Transverse colon (tissue), 4 donors: ENCODE measurements around the gene FANCI. TPM values are rescaled to one million over a fixed set of nuclear protein-coding genes. Genes with fewer than 3 reads are reported as not detected.

Experiments
- DNase-seq: peaks from one replicate; pipeline ENCODE4 v3.0.0-alpha.2; 2019
- H3K27ac ChIP-seq, 4 donors: fragments of 200-600 bp; sonication (generic); 2 replicates each; pipeline ENCODE4 v1.5.1; 2016 to 2018; ENCODE audit warnings: inconsistent platforms in 4 of 4
- H3K27me3 ChIP-seq: fragments of 200-600 bp; sonication (generic); 2 replicates; pipeline ENCODE4 v1.5.1; 2017; ENCODE audit warnings: inconsistent platforms
- H3K36me3 ChIP-seq, 4 donors: fragments of 200-600 bp; sonication (generic); 2 replicates each; pipeline ENCODE4 v1.5.1; 2017 to 2019; ENCODE audit warnings: inconsistent platforms in 4 of 4
- H3K4me1 ChIP-seq, 4 donors: fragments of 200-600 bp; sonication (generic); 2 replicates each; pipeline ENCODE4 v1.5.1; 2017 to 2020; ENCODE audit warnings: inconsistent platforms in 4 of 4
- H3K4me3 ChIP-seq, 4 donors: fragments of 200-600 bp; sonication (generic); 1 replicate in 1 of 4; 2 replicates in 3 of 4; pipeline versions ENCODE4 v1.5.1 to v1.6.1; 2017 to 2019; ENCODE audit warnings: inconsistent platforms in 4 of 4
- H3K9me3 ChIP-seq, 2 donors: fragments of 200-600 bp; sonication (generic); 2 replicates each; pipeline ENCODE4 v1.5.1; 2017 to 2019; ENCODE audit warnings: inconsistent platforms in 2 of 2
- CTCF ChIP-seq, 5 experiments: fragments of 200-600 bp in 3 of 5; fragments of 450-650 bp in 2 of 5; sonication (generic) in 3 of 5; IDR thresholded peaks; 1 replicate in 2 of 5; 2 replicates in 3 of 5; pipeline ENCODE4 v1.5.1; 2016 to 2017; ENCODE audit warnings: antibody characterized with exemption in 5 of 5, inconsistent platforms in 3 of 5, mild to moderate bottlenecking in 2 of 5, moderate library complexity in 1 of 5
- EP300 ChIP-seq: sonication (generic); formaldehyde crosslinking; IDR thresholded peaks from one replicate; pipeline ENCODE4 v1.6.1; 2017; ENCODE audit warnings: antibody characterized with exemption, low read depth
- POLR2A ChIP-seq: fragments of 450-650 bp; IDR thresholded peaks from one replicate; pipeline ENCODE4 v1.6.1; 2016; ENCODE audit warnings: antibody characterized with exemption, mild to moderate bottlenecking, moderate library complexity
- POLR2AphosphoS5 ChIP-seq, 3 donors: sonication (generic); formaldehyde crosslinking; IDR thresholded peaks; one replicate each; pipeline ENCODE4 v1.6.1; 2016; ENCODE audit warnings: antibody characterized with exemption in 3 of 3
- WGBS, 2 donors: methylation state at CpG; one replicate each; pipeline ENCODE4 v1.1.5; 2018; ENCODE audit warnings: low coverage in 1 of 2; 5-methylcytosine and 5-hydroxymethylcytosine counted together
- in situ Hi-C, 4 donors: fragments of 200-750 bp; cut with MboI; loops; one replicate each; pipeline versions ENCODE4 v1.15.0 to v1.15.1; 2017; ENCODE audit warnings: low sequenced_read_pairs in 3 of 4, low pct_ligation_motif_present in 1 of 4, low pct_unique_long_range_greater_than_20kb in 1 of 4
- intact Hi-C: fragments of 100-400 bp; cut with DNase I; formaldehyde crosslinking; loops from one replicate; pipeline ENCODE4 v1.15.1; 2023; ENCODE audit warnings: low total_unique reads
- total RNA-seq, 4 donors: library from RNA; depleted of rRNA; stranded (reverse); fragments of >200 nt; gene quantifications; one replicate each; pipeline ENCODE4 v1.1.0, GENCODE V29; 2016

The FANCI gene
- total RNA-seq, 4 donors from 2014 or later: 3.7 to 10.3 (median 4.5) TPM

DNA sequence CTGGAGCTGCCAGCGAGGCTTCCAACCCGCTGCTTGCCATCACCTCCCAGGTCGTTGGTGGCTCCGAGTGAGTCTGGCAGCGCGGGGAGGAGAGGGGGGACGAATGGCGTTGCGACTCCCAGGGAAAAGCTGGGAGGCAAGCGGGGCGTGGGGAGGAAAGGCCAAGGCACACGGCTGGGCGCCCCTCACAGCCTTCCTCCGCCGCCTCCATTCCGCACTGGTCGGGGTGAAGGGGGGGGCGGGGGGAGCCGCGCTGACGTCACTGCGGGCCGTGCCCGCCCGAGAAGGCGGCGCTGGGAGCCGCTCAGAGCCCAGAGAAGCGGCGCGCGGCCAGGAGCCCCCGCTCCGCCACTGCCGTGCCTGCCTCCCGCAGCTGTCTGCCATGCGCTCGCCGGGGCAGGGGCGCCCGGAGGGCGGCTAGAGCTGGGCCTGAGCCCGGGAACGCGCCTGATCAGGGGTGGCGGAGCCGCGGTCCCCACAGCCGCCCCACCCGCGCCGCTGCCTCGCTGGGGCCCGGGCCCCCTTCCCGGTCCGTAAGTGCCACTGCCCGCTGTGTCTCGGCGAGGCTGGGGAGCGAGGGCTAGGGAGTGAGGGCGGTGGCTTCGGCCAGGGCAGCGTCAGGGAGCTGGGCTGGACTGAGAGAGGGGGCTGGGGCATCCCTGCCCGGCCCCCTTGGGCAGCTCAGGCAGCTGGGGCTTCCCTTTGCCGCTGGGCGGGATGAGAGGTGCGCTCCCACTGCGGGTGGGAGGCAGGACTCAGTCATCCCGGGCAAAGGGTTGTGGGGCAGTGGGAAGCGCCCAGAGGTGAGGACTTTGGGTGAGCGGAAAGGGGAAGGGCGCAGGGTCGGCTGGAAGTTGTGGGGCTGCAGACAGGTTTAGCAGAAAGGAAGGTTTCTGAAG is 118.7 kb downstream of the FANCI start:
- WGBS, 2 donors: 6% methylated on average over 44 of the region's 73 CpGs; no CpG with 5 or more reads in 1 of the 2 donors
- DNase-seq: no peak
- peaks cover 9 to 27% (median 21%) of the 10 kb centered on the region in 4 donors for H3K4me1 ChIP-seq
- in situ Hi-C loops: loop anchor here in 1 of 4 donors (5.0 kb wide), 1 partner anchor 70 kb away; no protein-coding TSS in a partner anchor
- H3K36me3 ChIP-seq: no peaks in the 10 kb centered on the region
- no peaks in the 10 kb centered on the region for H3K9me3 ChIP-seq
- H3K27ac ChIP-seq: no peak overlapping the region
- H3K4me3 ChIP-seq: peak overlapping the region in 2 of 4 donors; percentile 0 to 19
- H3K27me3 ChIP-seq: peaks cover 97% of the 10 kb centered on the region
- TF ChIP-seq POLR2AphosphoS5 (IDR thresholded peaks at IDR 0.05) (no peak), POLR2A (no peak), CTCF (IDR thresholded peaks at IDR 0.05) (no peak), EP300 (no peak)
- intact Hi-C loops: no loop called here

DNA sequence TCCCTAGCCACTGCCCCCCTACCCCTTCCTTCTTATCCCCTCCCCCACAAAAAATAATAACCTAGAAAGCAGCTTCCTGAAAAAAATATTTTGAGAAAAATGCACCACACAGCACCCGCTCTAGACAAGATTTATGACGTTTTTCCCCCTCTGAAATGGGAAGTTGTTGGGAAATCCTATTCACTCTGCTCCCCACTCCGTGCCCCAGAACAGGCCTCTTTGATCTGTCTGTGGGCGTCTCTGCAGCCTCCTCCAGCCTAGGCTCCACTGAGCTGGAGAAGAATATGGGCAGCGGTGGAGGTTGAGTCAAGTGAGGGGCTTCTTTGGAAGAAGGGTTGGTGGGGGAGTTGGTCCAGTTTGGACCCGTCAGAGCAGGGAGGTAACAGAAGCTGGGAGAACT is 119.4 kb downstream of the FANCI start:
- intact Hi-C loops (no loop called here), in situ Hi-C loops (loop anchor here in 1 of 4 donors (5.0 kb wide), 1 partner anchor 69 kb away; no protein-coding TSS in a partner anchor)
- H3K27me3 ChIP-seq: peaks cover 97% of the 10 kb centered on the region
- H3K4me3 ChIP-seq: no peak overlapping the region
- DNase-seq: no peak
- no peaks in the 10 kb centered on the region for H3K9me3 ChIP-seq
- H3K4me1 ChIP-seq: peaks cover 9 to 30% (median 26%) of the 10 kb centered on the region in 4 donors
- WGBS, 2 donors: 15 to 19% methylated on average over 5 to 6 of the region's 6 CpGs
- no peak overlapping the region for H3K27ac ChIP-seq
- H3K36me3 ChIP-seq: no peaks in the 10 kb centered on the region
- no peak for TF ChIP-seq EP300
- TF ChIP-seq POLR2AphosphoS5 (IDR thresholded peaks at IDR 0.05): no peak
- TF ChIP-seq CTCF (IDR thresholded peaks at IDR 0.05): no peak
- no peak for TF ChIP-seq POLR2A

- WGBS, 2 donors: 47% methylated on average over 4 of the region's 4 CpGs; no CpG with 5 or more reads in 1 of the 2 donors
- in situ Hi-C loops (loop anchor here in 1 of 4 donors (5.0 kb wide), 1 partner anchor 69 kb away; no protein-coding TSS in a partner anchor), intact Hi-C loops (no loop called here)
- no peak overlapping the region for H3K27ac ChIP-seq
- H3K4me3 ChIP-seq: no peak overlapping the region
- H3K36me3 ChIP-seq: no peaks in the 10 kb centered on the region
- peaks cover 8 to 27% (median 24%) of the 10 kb centered on the region in 4 donors for H3K4me1 ChIP-seq
- H3K9me3 ChIP-seq: no peaks in the 10 kb centered on the region
- no peak for DNase-seq
- TF ChIP-seq EP300: no peak
- no peak for TF ChIP-seq CTCF (IDR thresholded peaks at IDR 0.05)
- no peak for TF ChIP-seq POLR2AphosphoS5 (IDR thresholded peaks at IDR 0.05)
- no peak for TF ChIP-seq POLR2A
- peaks cover 100% of the 10 kb centered on the region for H3K27me3 ChIP-seq
Observed at GRCh38 chr15:89363770-89364169, 120.0 kb downstream of the FANCI start.

DNA sequence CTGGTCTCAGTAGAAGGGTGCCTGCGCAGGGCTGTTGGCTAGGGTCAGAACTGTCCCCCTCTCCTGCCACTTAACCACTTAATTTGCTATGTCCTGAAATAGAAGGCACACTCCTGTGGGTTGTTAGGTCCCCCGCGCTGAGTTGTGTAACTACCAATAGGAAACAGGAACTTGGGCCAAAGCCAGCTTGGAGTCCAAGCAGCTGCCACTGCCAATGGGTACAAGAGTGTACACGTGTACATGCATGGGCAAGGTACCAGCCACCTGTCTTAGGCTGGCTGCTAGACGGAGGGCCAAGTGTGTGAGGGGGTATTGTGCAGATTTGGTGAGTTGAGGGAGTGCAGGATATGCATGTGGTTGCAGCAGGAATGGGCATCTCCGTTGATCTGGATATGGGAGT is 120.6 kb downstream of the FANCI start:
- TF ChIP-seq POLR2A (no peak), CTCF (IDR thresholded peaks at IDR 0.05) (no peak), EP300 (no peak), POLR2AphosphoS5 (IDR thresholded peaks at IDR 0.05) (no peak)

More for the DNA sequence above, 120.6 kb downstream of the FANCI start:
- in situ Hi-C loops (loop anchor here in 1 of 4 donors (5.0 kb wide), 1 partner anchor 68 kb away; no protein-coding TSS in a partner anchor), intact Hi-C loops (no loop called here)
- H3K9me3 ChIP-seq: no peaks in the 10 kb centered on the region
- H3K4me1 ChIP-seq: peaks cover 3 to 22% (median 18%) of the 10 kb centered on the region in 4 donors
- DNase-seq: peak; percentile 19
- WGBS, 2 donors: 10% methylated on average over 5 of the region's 6 CpGs; no CpG with 5 or more reads in 1 of the 2 donors
- H3K4me3 ChIP-seq: no peak overlapping the region
- peaks cover 100% of the 10 kb centered on the region for H3K27me3 ChIP-seq
- H3K27ac ChIP-seq: no peak overlapping the region
- no peaks in the 10 kb centered on the region for H3K36me3 ChIP-seq
